A375 (cell line): Measurements from ENCODE around the gene C1orf56. TPM values are rescaled to one million over a fixed set of nuclear protein-coding genes. Genes with fewer than 3 reads are reported as not detected.

Experiments used
- small RNA-seq: library from RNA; depleted of rRNA; stranded (forward); fragments of <200 nt; gene quantifications from one replicate; pipeline ENCODE3, GENCODE V24; 2014
- total RNA-seq: library from RNA; depleted of rRNA; stranded (reverse); fragments of >200 nt; shearing (Covaris generic); gene quantifications from 2 replicates; pipeline ENCODE4 v1.2.3, GENCODE V29; 2014; rRNA removed

The C1orf56 gene
- total RNA-seq, result 4.3 and 6.8 TPM in 2 replicates

GRCh38 chr1:151047591-151047924, at the start of gene C1orf56:
TSS of gene C1orf56 (plus strand) at chr1:151047751. CDS start at chr1:151047848, 97 bp downstream.

GRCh38 chr1:151006327-151007052, 41.1 kb upstream of the C1orf56 start, which contains the start of gene MINDY1:
TSS of gene MINDY1 (minus strand) at chr1:151006902. CDS start at chr1:151002617, 4,285 bp downstream.

GRCh38 chr1:151008244-151009205, 39.0 kb upstream of the C1orf56 start, which contains the start of gene PRUNE1:
TSS of gene PRUNE1 (plus strand) at chr1:151008449. CDS start at chr1:151008633, 184 bp downstream.

GRCh38 chr1:151036356-151036755, 11.2 kb upstream of the C1orf56 start, which contains the start of gene BNIPL:
TSS of gene BNIPL (plus strand) at chr1:151036586. CDS start at chr1:151036726, 140 bp downstream.

GRCh38 chr1:151059109-151060006, 11.8 kb downstream of the C1orf56 start, which contains the start of gene CDC42SE1:
TSS of gene CDC42SE1 (minus strand) at chr1:151059622. CDS start at chr1:151055730, 3,892 bp downstream.

GRCh38 chr1:151060007-151060656, 12.6 kb downstream of the C1orf56 start, which contains the start of gene MLLT11:
TSS of gene MLLT11 (plus strand) at chr1:151060397. CDS start at chr1:151067225, 6,828 bp downstream.

GRCh38 chr1:151070474-151071276, 23.1 kb downstream of the C1orf56 start, which contains the start of gene GABPB2:
TSS of gene GABPB2 (plus strand) at chr1:151070761. CDS start at chr1:151088190, 17,429 bp downstream.

Small RNAs within 50 kb of the gene (small RNA-seq; reads per million reads assigned to genes)
- not detected for gene RNU6-884P

Other genes starting within 250 kb of the C1orf56 start
- gene CTSK, start 239.5 kb upstream of the C1orf56 start, total RNA-seq, result 3.5 and 6.1 TPM in 2 replicates
- gene ARNT, start 171.2 kb upstream of the C1orf56 start, total RNA-seq, result 16.8 and 25.3 TPM in 2 replicates
- not detected in 2 replicates for gene CTXND2, start 160.6 kb upstream of the C1orf56 start, total RNA-seq
- 53.2 and 66.0 TPM in 2 replicates for gene SETDB1, start 121.4 kb upstream of the C1orf56 start, total RNA-seq
- gene CERS2, start 72.9 kb upstream of the C1orf56 start, total RNA-seq, result 143 and 158 TPM in 2 replicates
- 2.4 and 2.7 TPM in 2 replicates for gene ANXA9, start 65.5 kb upstream of the C1orf56 start, total RNA-seq
- gene MINDY1, start 40.8 kb upstream of the C1orf56 start, total RNA-seq, result 12.5 and 13.5 TPM in 2 replicates
- 14.7 and 15.2 TPM in 2 replicates for gene PRUNE1, start 39.3 kb upstream of the C1orf56 start, total RNA-seq
- 0.30 and 2.2 TPM in 2 replicates for gene BNIPL, start 11.2 kb upstream of the C1orf56 start, total RNA-seq
- gene CDC42SE1, start 11.9 kb downstream of the C1orf56 start, total RNA-seq, result 79.9 and 87.9 TPM in 2 replicates
- gene MLLT11, start 12.6 kb downstream of the C1orf56 start, total RNA-seq, result 7.4 and 7.6 TPM in 2 replicates
- gene GABPB2, start 23.0 kb downstream of the C1orf56 start, total RNA-seq, result 8.9 and 13.4 TPM in 2 replicates
- gene SEMA6C, start 98.9 kb downstream of the C1orf56 start, total RNA-seq, result 1.1 and 2.3 TPM in 2 replicates
- not detected in 2 replicates for gene TNFAIP8L2, start 108.9 kb downstream of the C1orf56 start, total RNA-seq
- 13.2 and 15.1 TPM in 2 replicates for gene LYSMD1, start 118.2 kb downstream of the C1orf56 start, total RNA-seq
- gene SCNM1, start 118.4 kb downstream of the C1orf56 start, total RNA-seq, result 129 and 130 TPM in 2 replicates
- gene TMOD4, start 128.2 kb downstream of the C1orf56 start, total RNA-seq, result 0.38 and 0.40 TPM in 2 replicates
- 92.9 and 126 TPM in 2 replicates for gene VPS72, start 142.4 kb downstream of the C1orf56 start, total RNA-seq
- gene PIP5K1A, start 150.8 kb downstream of the C1orf56 start, total RNA-seq, result 72.2 and 99.9 TPM in 2 replicates
- gene PSMD4, start 207.0 kb downstream of the C1orf56 start, total RNA-seq, result 491 and 493 TPM in 2 replicates
- gene ZNF687, start 234.5 kb downstream of the C1orf56 start, total RNA-seq, result 33.5 and 34.2 TPM in 2 replicates